GM19324 (cell line): ENCODE measurements around the gene IQCN.

Experiments used
- ATAC-seq: cut with Tn5 transposase; IDR thresholded peaks from one replicate; pipeline ENCODE4 v1.9.1; 2021; ENCODE audit warnings: mild to moderate bottlenecking, moderate library complexity; ENCODE audit not compliant: unreplicated experiment, low FRiP score

The IQCN gene

GRCh38 chr19:18274219-18274780, at the start of gene IQCN:
IQCN (minus strand) TSS chr19:18274452; CDS start chr19:18269478, 4,974 bp downstream.
- no peak for ATAC-seq

DNA sequence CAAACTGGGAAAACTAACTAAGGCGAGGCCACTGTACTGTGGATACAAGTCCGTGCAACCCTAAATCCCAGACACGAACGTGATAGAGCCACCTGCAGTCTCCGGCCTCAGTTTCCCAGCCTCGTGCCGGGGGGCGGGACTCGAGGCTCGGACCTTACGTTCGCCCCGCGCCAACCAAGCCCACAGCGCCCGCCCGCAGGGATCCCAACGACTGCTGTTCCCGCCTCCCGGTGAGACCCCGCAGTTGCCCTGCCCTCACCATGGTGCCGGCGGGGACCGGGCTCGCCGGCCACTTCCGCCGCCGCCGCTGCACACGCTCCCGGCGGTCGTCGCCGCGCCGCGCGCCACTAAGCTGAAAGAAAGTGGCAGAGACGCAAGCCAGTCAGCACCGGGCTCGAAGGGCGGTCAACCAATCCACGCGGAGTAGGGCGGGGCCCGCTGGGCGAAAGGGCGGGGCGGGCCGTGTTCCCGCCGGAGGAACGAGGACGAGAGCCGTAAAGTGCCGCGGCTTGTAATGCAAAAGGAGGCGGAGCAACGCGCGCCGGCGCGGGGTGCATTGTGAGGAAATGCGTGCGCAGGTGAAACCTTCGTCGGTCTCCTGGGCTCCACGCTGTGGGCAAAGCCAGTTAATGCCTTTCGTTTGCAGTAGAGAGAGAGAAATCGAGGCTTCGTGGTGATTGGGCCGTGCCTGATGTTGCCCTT, 48.7 kb upstream of the IQCN start, which contains the start of gene LSM4:
LSM4 (minus strand) TSS at position 318 of the 702 bp plus-strand sequence; CDS start at position 262, 56 bp downstream.
- ATAC-seq: peak; percentile 92

DNA sequence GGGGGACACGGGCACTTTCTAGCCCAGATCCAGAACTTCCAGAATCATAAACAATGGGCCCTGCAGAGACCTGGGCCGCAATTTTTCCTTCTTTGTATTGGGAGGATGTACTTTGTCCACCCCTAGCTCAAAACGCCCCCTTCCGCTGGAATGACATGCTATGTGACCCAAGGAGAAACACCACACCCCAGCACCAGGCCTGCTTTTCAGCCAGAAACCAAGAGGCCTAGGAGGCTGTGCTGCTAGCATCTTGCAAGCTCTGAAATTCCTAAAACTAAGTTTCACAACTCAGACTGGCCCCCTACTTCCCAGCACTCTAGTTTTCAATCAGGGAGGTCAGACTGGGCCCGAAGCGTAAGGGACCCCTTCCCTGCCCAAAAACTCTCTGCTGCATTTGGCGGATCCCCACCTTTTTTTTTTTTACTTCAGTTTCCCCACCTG, 48.1 kb upstream of the IQCN start:
- no peak for ATAC-seq

- no peak for ATAC-seq
Observed at GRCh38 chr19:18321734-18322102, 47.5 kb upstream of the IQCN start.

DNA sequence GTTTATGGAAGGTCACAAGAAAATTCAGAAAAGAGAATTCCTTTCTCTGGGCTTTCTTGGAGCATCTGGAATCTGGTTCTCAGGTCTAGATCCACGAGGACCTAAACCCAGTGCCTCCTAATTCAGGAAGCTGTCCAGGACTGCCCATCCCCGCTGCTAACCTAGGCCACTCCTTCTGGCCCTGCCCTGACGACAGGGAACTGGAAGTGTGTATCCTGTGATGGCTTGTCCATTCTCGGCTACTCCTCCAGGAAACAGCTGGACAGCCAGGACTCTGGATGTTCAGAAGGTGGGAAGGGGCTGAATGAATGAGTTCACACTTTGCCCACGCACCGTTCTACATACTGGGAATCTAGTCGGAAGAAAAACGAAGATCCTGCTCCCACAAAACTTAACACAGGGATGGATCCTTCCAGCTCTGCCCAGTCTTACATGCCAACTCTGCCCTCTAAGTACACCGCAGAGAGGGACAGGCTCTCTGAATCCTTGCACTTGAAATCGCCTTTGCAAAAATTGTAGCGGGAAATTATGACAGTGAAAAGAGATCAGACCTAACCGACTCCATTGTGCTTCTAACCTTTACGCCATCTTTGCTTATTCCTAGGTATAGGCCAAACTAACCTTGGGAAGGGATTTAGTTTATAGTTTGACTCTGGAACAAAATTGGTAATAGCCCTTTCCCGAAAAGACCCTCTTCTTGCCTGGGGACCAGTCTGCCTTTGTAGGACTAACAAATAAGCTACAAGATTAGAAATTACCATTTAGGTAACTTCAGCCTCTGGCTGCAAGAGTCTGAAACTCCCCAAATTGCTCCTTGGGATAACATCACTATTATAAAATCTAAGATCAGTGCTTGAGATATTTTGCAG, 46.8 kb upstream of the IQCN start:
- no peak for ATAC-seq

DNA sequence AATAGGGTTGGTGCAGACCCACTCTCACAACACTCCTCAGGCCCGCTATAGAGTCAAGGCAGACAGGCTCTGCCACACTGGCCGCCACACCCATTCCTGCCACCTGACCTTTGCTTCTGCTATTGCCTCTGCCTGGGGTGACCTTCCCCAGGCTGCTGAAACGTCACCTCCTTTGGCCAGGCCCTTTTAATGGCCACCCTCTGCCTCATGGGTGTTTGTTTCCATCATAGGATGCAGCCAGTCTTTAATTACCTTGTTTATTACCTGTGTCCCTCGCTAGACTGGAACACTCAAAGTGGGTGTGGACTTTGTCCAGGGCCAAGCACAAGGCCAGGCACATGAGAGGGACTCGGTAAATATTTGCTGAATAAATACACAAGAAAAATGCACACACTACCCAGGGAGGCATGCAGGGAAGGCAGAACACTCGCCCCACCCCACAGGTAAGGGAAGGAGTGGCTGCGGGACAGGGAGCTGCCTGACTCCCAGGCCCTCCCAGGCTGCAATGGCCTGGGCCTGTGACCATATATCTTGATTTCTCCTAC, 45.4 kb upstream of the IQCN start:
- ATAC-seq: no peak

DNA sequence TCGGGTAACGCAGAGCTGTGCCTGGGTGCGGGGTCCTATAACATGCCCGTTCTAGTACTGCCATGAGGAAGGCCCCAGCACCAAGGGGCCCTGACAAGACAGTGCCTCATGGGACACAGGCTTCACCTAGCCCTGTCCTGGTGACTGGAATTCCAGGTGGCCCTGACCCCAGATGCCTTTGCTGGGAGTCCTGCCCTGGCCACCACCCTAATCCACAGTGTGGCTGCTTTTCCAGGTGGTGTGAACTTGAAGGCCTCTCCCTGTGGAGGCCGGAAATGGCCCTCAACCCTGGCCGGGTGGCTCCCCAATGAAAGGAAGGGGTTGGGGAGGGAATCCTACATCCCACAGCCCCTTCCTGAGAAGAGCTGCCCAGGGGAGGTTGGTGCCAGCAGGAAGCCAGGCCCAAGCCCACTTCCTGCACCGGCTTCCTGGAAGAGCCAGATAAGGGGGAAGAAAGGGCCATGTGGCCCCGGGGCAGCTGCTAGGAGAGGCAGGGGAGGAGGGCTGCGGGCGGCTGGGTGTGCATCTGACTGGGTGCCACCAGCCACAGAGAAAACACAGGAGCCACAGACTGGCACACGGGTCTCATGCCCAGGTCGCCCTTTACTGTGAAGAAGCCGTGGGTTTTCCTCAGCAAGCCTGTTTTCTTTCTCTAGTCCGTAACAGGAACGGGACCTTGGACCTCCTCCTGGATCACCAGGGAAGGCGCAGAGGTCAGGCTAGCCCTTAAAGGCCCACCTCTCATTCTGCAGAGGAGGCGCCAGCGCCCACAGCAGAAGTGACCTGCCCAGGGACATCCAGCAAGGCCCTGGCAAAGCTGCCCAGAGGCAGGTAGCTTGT, 43.9 kb upstream of the IQCN start:
- no peak for ATAC-seq

- no peak for ATAC-seq
Observed at GRCh38 chr19:18313398-18313797, 39.1 kb upstream of the IQCN start.

DNA sequence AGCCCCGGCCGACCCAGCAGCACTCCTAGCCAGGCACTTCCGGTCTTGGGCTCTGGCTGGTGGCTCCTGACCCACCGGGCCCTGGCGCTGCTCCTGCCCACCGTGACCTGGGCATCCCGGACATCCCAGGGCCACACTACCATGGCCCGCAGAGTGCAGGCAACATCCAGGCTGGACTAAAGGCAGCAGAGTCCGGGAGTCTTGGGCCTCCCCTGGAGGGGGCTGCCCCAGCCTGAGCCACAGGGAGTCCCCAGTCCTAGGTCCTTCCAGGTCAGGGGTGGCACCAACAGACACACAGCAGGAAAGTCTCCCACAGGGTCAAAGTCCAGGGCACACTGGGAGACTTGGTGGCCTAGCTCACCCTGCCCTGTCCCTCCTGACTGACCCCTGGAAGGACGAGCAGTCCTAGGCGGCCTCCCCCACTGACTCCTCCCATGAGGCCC, 37.9 kb upstream of the IQCN start:
- ATAC-seq: no peak

GRCh38 chr19:18311502-18312091, 37.3 kb upstream of the IQCN start:
- ATAC-seq: no peak

GRCh38 chr19:18310966-18311365, 36.7 kb upstream of the IQCN start:
- ATAC-seq: no peak

GRCh38 chr19:18310118-18310909, 36.1 kb upstream of the IQCN start:
- ATAC-seq: no peak

DNA sequence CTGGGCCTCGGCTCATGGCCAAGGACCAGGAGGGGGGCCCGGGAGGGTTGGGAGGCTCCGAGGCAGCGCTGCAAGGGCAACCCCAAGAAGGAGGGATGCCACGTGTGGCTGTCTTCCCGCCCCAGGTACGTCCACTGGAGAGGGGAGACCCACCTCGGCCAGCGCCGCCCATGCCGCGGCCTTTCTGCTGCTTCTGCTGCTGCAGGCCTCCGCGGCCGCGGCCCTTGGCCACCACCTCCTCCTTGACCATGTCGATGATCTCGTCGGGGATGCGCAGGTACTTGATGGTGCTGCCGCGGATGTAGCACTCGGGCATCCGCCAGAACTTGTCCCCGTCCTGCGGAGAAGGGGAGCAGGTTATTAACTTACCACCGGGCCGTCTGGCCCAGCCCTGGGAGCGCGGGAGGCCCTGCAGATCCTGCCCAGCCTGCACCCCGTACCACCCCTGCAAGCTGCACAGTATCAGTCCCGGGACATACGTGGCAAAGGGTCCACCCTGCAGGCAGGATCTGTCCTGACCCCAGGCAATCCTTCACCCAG, 35.3 kb upstream of the IQCN start:
- no peak for ATAC-seq

DNA sequence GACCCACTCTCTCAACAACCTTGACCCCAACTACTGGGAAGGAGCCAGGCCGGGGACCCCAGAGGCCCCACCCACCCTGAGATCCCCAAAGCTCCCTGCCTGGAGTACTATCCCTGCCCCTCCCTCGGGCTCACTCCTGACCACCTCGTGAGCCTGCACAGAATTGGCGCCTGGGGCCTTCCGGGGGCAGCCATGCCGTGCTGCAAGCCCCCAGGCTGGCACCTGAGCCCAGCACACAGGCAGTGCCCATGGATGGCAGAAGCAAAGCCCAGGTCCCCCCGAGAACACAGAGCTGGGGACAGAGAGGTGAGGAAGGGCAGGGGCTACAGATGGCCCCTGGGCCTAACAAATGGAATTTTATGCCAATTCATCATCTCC, 34.7 kb upstream of the IQCN start:
- ATAC-seq: no peak

DNA sequence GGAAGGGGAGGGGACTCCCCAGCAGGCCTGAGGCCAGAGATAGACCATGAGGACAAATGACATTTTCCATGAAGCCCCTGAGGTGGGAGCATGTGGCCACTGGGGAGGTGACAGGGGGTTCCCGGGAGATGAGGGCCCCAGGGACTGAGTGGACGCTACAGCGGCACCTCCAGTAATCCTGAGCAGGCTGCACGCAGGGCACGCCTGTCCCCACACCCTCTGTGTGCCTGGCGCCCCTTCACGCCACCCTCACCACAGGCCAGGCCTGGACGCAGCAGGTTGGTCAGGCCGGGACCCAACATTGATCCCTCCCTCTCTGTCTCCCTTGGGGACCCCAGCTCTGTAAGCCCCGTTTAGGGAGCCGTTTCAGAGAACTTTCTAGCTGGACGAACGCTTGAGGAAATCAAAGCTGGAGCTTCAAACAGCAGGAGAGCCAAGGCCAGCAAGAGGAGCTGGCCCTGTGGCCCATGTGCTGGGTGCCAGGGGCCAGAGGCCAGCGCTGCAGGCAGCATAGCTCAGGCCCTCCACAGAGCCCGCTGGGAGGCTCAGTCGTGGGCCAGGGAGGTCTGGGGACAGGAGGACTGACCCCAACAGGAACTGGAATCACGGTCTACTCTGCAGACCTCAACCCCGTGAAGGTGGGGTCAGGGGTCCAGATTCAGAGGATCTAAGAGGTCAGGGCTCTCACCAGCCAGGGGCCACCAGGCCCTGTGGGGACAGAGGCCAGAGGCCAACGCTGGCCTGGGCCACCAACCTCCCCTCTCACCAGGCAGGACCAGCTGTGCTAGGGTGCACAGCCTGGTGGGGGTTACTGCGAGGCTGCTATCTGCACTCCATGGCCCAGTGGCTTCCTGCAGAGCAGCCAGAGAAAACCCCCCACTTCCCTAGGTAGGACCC, 34.0 kb upstream of the IQCN start:
- ATAC-seq: no peak

- no peak for ATAC-seq
Observed at GRCh38 chr19:18307271-18307681, 33.0 kb upstream of the IQCN start.

GRCh38 chr19:18306888-18307260, 32.6 kb upstream of the IQCN start:
- ATAC-seq: no peak
